OCI-LY1 (cell line): ENCODE measurements around the gene MAST4.

Experiments
- H2AFZ ChIP-seq: fragments of 200-600 bp; sonication (generic), shearing (Covaris generic); 2 replicates; pipeline ENCODE4 v1.6.0; 2014; ENCODE audit warnings: antibody characterized with exemption, mild to moderate bottlenecking, low read length
- H3F3A ChIP-seq: fragments of 200-600 bp; sonication (generic), shearing (Covaris generic); 2 replicates; pipeline ENCODE4 v1.6.0; 2014; ENCODE audit warnings: mild to moderate bottlenecking, antibody characterized with exemption, low read length, moderate library complexity; ENCODE audit not compliant: insufficient read depth
- H3K27ac ChIP-seq: fragments of 200-600 bp; sonication (generic); 2 replicates; pipeline ENCODE4 v1.5.1; 2014; ENCODE audit warnings: low read length, mixed run types, mild to moderate bottlenecking, low read depth; ENCODE audit not compliant: poor library complexity, severe bottlenecking
- H3K27me3 ChIP-seq: fragments of 200-600 bp; sonication (generic); 2 replicates; pipeline ENCODE4 v1.6.0; 2014; ENCODE audit warnings: antibody characterized with exemption, mild to moderate bottlenecking, low read length, moderate library complexity; ENCODE audit not compliant: insufficient read depth
- H3K36me3 ChIP-seq: fragments of 200-600 bp; sonication (generic); 2 replicates; pipeline ENCODE4 v1.6.1; 2014; ENCODE audit warnings: mild to moderate bottlenecking, antibody characterized with exemption, low read length, moderate library complexity, mixed read lengths; ENCODE audit not compliant: insufficient read depth
- H3K4me1 ChIP-seq: fragments of 200-600 bp; sonication (generic); 2 replicates; pipeline ENCODE4 v1.5.1; 2014; ENCODE audit warnings: mild to moderate bottlenecking, low read length, moderate library complexity; ENCODE audit not compliant: insufficient read depth, severe bottlenecking
- H3K4me2 ChIP-seq: fragments of 200-600 bp; sonication (generic), shearing (Covaris generic); 2 replicates; pipeline ENCODE4 v1.6.1; 2014; ENCODE audit warnings: low read length
- H3K4me3 ChIP-seq: fragments of 200-600 bp; sonication (generic); 2 replicates; pipeline ENCODE4 v1.5.1; 2014; ENCODE audit warnings: low read length, low read depth, mild to moderate bottlenecking, mixed read lengths; ENCODE audit not compliant: poor library complexity, severe bottlenecking
- H3K79me2 ChIP-seq: fragments of 200-600 bp; shearing (Covaris generic); 2 replicates; pipeline ENCODE4 v1.6.1; 2016; ENCODE audit warnings: mixed run types, low read length, mixed read lengths; ENCODE audit not compliant: insufficient read depth
- H3K9ac ChIP-seq: fragments of 200-600 bp; sonication (generic), shearing (Covaris generic); 2 replicates; pipeline ENCODE4 v1.6.1; 2014; ENCODE audit warnings: mild to moderate bottlenecking, low read length, mixed read lengths
- H3K9me2 ChIP-seq: fragments of 200-600 bp; sonication (generic), shearing (Covaris generic); 2 replicates; pipeline ENCODE4 v1.6.1; 2014; ENCODE audit warnings: low read depth, mild to moderate bottlenecking, low read length, mixed read lengths
- H3K9me3 ChIP-seq: fragments of 200-600 bp; shearing (Covaris generic); 2 replicates; pipeline ENCODE4 v1.6.1; 2014; ENCODE audit warnings: low read length, mixed read lengths
- H4K20me1 ChIP-seq: fragments of 200-600 bp; sonication (generic), shearing (Covaris generic); 2 replicates; pipeline ENCODE4 v1.6.0; 2016; ENCODE audit warnings: mild to moderate bottlenecking, low read length; ENCODE audit not compliant: insufficient read depth
- CTCF ChIP-seq: fragments of 200-600 bp; sonication (generic), shearing (Covaris generic); IDR thresholded peaks from 2 replicates; pipeline ENCODE4 v1.5.1; 2017; ENCODE audit warnings: mild to moderate bottlenecking, antibody characterized with exemption, low read length, moderate library complexity, mixed read lengths
- EZH2 ChIP-seq: fragments of 200-600 bp; sonication (generic), shearing (Covaris generic); IDR thresholded peaks from 2 replicates; pipeline ENCODE4 v1.8.0; 2017; ENCODE audit warnings: borderline replicate concordance, mixed run types, mild to moderate bottlenecking, antibody characterized with exemption, low read length, moderate library complexity, mixed read lengths

The MAST4 gene

GRCh38 chr5:66922881-66923280, 326.7 kb downstream of the MAST4 start:
- Histone ChIP-seq H3F3A (no peaks in the 10 kb centered on the region), H3K36me3 (no peaks in the 10 kb centered on the region), H3K4me1 (no peaks in the 10 kb centered on the region), H3K4me2 (no peak overlapping the region), H3K9ac (no peak overlapping the region), H3K9me2 (no peaks in the 10 kb centered on the region), H2AFZ (no peak overlapping the region), H3K9me3 (no peaks in the 10 kb centered on the region), H3K79me2 (no peaks in the 10 kb centered on the region), H3K27me3 (no peaks in the 10 kb centered on the region), H3K4me3 (no peak overlapping the region), H4K20me1 (no peaks in the 10 kb centered on the region), H3K27ac (no peak overlapping the region)
- TF ChIP-seq EZH2 (no peak), CTCF (no peak)

DNA sequence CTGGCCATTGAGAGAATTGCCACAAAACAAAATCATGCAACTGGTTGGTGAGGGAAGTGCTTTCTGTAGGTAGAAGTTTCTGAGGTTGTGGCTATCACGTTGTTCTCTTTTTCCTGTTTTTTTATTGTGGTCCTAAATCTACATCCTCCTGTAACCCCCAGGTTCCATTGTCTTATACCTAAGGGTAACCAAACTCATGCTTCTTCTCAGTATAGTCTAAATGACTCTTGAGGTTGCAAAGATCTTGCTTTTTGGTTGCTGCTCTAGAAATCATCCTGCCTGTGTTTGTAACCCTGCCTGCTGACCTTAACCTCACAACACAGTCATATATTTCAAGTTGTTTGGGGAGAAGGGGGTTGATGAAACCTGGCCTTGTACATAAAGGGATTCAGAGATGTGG, 327.3 kb downstream of the MAST4 start:
- Histone ChIP-seq H3K4me2 (no peak overlapping the region), H3K4me3 (no peak overlapping the region), H3K27ac (no peak overlapping the region), H2AFZ (no peak overlapping the region), H3K27me3 (no peaks in the 10 kb centered on the region), H3K9ac (no peak overlapping the region), H3K36me3 (no peaks in the 10 kb centered on the region), H3K9me3 (no peaks in the 10 kb centered on the region), H3K4me1 (no peaks in the 10 kb centered on the region), H3F3A (no peaks in the 10 kb centered on the region), H3K79me2 (no peaks in the 10 kb centered on the region), H4K20me1 (no peaks in the 10 kb centered on the region), H3K9me2 (no peaks in the 10 kb centered on the region)
- TF ChIP-seq CTCF (no peak), EZH2 (no peak)

DNA sequence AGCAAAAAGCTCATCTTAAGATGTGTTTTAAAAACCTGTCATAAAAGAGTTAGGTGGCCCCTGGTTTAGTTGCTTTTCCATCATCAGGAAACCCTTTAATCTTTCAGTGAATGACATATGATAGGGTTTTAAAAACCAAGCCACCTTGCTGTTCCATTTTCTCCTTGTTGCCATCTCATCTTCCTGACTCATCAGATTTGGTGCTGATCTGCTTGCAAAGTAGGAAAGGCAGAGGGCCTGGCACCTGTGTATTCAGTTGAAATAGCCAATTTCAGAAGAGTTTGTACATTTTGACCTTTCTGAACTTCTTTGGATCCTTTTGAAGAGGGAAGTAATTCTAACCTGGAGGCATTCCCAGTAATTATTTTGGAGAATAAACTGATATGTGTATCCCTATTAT, 327.7 kb downstream of the MAST4 start:
- Histone ChIP-seq H3K4me2 (no peak overlapping the region), H3K9me3 (no peaks in the 10 kb centered on the region), H3K79me2 (no peaks in the 10 kb centered on the region), H3K9ac (no peak overlapping the region), H3F3A (no peaks in the 10 kb centered on the region), H3K4me1 (no peaks in the 10 kb centered on the region), H3K4me3 (no peak overlapping the region), H3K36me3 (no peaks in the 10 kb centered on the region), H4K20me1 (no peaks in the 10 kb centered on the region), H2AFZ (no peak overlapping the region), H3K27me3 (no peaks in the 10 kb centered on the region), H3K9me2 (no peaks in the 10 kb centered on the region), H3K27ac (no peak overlapping the region)
- TF ChIP-seq EZH2 (no peak), CTCF (no peak)
